Natural killer cell (primary cell): Measurements from ENCODE around the gene CTIF. TPM values are rescaled to one million over a fixed set of nuclear protein-coding genes. Genes with fewer than 3 reads are reported as not detected.

ENCODE experiments used
- ATAC-seq, 3 donors: fragments of 150-1000 bp in 2 of 3; fragments of 200-7000 bp in 1 of 3; cut with Tn5 transposase; 1 replicate in 1 of 3; 2 replicates in 2 of 3; pipeline ENCODE4 v1.10.0; 2021; ENCODE audit warnings: mild to moderate bottlenecking in 2 of 3, moderate library complexity in 2 of 3
- DNase-seq, 2 donors: peaks; one replicate each; pipeline versions ENCODE4 v3.0.0 to v3.0.0-alpha.2; 2013 to 2021; ENCODE audit warnings: mixed read lengths in 1 of 2
- H3K27ac ChIP-seq: one replicate; pipeline ENCODE4 v1.5.1; 2013; ENCODE audit warnings: mild to moderate bottlenecking, low read length
- H3K27me3 ChIP-seq: one replicate; pipeline ENCODE4 v1.6.1; 2013; ENCODE audit warnings: low read length; ENCODE audit not compliant: control insufficient read depth, insufficient read depth
- H3K36me3 ChIP-seq: one replicate; pipeline ENCODE4 v1.6.1; 2013; ENCODE audit warnings: low read length; ENCODE audit not compliant: control insufficient read depth, insufficient read depth
- H3K4me1 ChIP-seq: one replicate; pipeline ENCODE4 v1.6.1; 2013; ENCODE audit warnings: low read length; ENCODE audit not compliant: control insufficient read depth, insufficient read depth
- H3K4me3 ChIP-seq: one replicate; pipeline ENCODE4 v1.5.1; 2013; ENCODE audit warnings: low read length
- H3K9me3 ChIP-seq: one replicate; pipeline ENCODE4 v1.6.1; 2013; ENCODE audit warnings: low read length; ENCODE audit not compliant: control insufficient read depth, insufficient read depth
- H3K27ac Mint-ChIP-seq, 2 donors: one replicate each; pipeline ENCODE4 v1.8.0; 2022; ENCODE audit warnings: mild to moderate bottlenecking in 2 of 2, mixed read lengths in 2 of 2, moderate library complexity in 1 of 2
- H3K27me3 Mint-ChIP-seq, 2 donors: one replicate each; pipeline ENCODE4 v1.8.0; 2022; ENCODE audit warnings: low read depth in 2 of 2, mixed read lengths in 2 of 2
- H3K36me3 Mint-ChIP-seq: one replicate; pipeline ENCODE4 v1.8.0; 2022; ENCODE audit warnings: mixed read lengths
- H3K4me1 Mint-ChIP-seq, 2 donors: one replicate each; pipeline ENCODE4 v1.8.0; 2022; ENCODE audit warnings: mixed read lengths in 2 of 2
- H3K4me3 Mint-ChIP-seq: one replicate; pipeline ENCODE4 v1.8.0; 2022; ENCODE audit warnings: mild to moderate bottlenecking, moderate library complexity, mixed read lengths
- H3K9me3 Mint-ChIP-seq, 2 donors: one replicate each; pipeline ENCODE4 v1.8.0; 2022; ENCODE audit warnings: mixed read lengths in 2 of 2
- WGBS: methylation state at CpG from one replicate; pipeline ENCODE4 v1.1.7; 2013; ENCODE audit warnings: missing lambda C conversion rate; ENCODE audit not compliant: insufficient coverage; 5-methylcytosine and 5-hydroxymethylcytosine counted together
- intact Hi-C: fragments of 100-400 bp; cut with micrococcal nuclease; formaldehyde crosslinking; loops from one replicate; pipeline ENCODE4 v1.14.2; 2022
- total RNA-seq, 4 donors: library from RNA; stranded (reverse); fragments of 120-200 nt in 1 of 4; gene quantifications; one replicate each; pipeline versions ENCODE4 v1.2.3 to v1.2.4, GENCODE V29; 2013 to 2022
- TF ChIP-seq, protein P1 (sequence below): fragments of 200-600 bp; IDR thresholded peaks from one replicate; pipeline ENCODE4 v1.8.0; 2022; ENCODE audit warnings: antibody characterized with exemption

Gene CTIF
- total RNA-seq, 3 donors from 2014 or later (not counting 1 experiment from before 2014, with no cell fraction given), result 6.9 to 10.2 (median 8.2) TPM

DNA sequence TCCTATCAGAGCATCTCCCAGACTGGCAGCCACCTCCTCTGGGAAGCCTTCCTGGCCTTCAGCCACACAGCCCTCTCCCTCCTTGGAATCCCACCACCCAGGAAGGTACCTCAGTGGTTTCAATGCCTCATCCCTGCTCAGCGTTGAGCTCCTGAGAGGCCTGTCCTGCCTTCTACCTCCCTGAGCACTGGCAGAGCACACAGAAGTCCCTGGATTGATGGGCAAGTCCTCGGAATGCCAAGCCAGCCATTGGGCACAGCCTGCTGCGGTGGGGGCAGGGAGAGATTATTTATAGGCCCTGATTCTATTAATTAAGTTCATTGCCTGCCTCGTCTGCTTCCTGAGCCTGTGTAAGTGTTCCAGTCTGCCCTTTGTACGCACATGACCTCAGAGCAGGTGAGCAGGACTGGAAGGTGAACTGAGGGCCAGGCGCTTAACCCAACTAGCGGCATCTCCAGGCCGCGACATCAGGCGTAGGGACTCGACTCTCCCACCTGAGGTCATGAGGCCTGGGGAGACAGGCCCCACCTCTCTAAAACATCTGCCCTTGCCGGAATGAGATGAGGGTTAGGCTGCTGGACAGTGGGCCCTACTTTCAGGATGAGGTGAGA, 348.6 kb downstream of the CTIF start:
- Histone ChIP-seq H3K27me3 (no peaks in the 10 kb centered on the region), H3K4me1 (no peaks in the 10 kb centered on the region), H3K9me3 (no peaks in the 10 kb centered on the region), H3K4me3 (no peak overlapping the region), H3K36me3 (no peaks in the 10 kb centered on the region), H3K27ac (no peak overlapping the region)
- no peak overlapping the region for H3K4me3 Mint-ChIP-seq
- TF ChIP-seq, protein P1, sequence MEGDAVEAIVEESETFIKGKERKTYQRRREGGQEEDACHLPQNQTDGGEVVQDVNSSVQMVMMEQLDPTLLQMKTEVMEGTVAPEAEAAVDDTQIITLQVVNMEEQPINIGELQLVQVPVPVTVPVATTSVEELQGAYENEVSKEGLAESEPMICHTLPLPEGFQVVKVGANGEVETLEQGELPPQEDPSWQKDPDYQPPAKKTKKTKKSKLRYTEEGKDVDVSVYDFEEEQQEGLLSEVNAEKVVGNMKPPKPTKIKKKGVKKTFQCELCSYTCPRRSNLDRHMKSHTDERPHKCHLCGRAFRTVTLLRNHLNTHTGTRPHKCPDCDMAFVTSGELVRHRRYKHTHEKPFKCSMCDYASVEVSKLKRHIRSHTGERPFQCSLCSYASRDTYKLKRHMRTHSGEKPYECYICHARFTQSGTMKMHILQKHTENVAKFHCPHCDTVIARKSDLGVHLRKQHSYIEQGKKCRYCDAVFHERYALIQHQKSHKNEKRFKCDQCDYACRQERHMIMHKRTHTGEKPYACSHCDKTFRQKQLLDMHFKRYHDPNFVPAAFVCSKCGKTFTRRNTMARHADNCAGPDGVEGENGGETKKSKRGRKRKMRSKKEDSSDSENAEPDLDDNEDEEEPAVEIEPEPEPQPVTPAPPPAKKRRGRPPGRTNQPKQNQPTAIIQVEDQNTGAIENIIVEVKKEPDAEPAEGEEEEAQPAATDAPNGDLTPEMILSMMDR, result no peak
- H3K4me1 Mint-ChIP-seq, result peaks cover 0 to 35% of the 10 kb centered on the region in 2 donors
- 98% methylated on average over 12 of the region's 12 CpGs for WGBS
- H3K36me3 Mint-ChIP-seq, result no peaks in the 10 kb centered on the region
- DNase-seq, result no peak
- no peak for ATAC-seq
- no peak overlapping the region for H3K27ac Mint-ChIP-seq
- intact Hi-C loops, result no loop called here
- no peaks in the 10 kb centered on the region for H3K9me3 Mint-ChIP-seq
- H3K27me3 Mint-ChIP-seq, result no peaks in the 10 kb centered on the region

DNA sequence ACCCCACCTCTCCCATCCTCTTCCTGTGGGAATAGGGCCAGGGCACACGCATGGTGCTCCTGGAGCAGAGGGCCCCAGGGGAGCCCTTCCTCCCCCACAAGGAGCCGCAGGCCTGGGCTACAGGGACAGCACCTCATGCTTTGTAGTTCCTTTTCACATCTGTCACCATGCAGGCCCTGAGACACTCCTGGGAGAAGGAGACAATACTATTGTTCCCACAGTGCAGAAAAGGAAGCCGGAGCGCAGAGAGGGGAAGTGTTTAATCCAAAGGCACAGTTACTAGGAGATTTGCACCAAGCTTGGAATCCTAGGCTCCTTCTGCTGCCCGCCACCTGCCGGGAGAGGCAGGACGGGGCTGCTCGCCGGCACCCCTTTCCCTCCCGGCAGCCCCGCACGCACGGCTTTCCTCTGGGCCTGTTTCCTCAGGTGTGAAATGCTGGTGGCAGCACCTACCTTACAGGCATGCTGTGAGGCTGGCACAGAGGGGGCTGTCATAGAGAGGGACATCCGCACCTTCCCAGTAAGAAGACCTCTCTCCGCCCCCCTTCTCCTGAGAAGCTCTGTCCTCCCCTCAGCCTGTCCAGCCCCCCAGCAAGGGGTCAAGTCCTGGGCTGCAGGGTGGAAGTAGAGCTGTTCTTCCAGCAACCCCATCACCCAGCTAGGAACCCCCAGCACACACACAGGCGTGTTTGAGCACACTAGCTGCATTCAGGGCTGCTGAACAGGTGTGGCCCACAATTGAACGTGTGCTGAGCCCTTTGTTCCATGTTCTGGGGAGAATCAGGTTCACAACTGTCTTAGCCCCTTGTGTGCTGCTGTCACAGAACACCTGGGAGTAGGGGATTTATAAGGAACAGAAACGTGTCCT, 349.3 kb downstream of the CTIF start:
- no peaks in the 10 kb centered on the region for H3K36me3 Mint-ChIP-seq
- intact Hi-C loops, result no loop called here
- Histone ChIP-seq H3K4me1 (no peaks in the 10 kb centered on the region), H3K27ac (no peak overlapping the region), H3K36me3 (no peaks in the 10 kb centered on the region), H3K4me3 (no peak overlapping the region), H3K27me3 (no peaks in the 10 kb centered on the region), H3K9me3 (no peaks in the 10 kb centered on the region)
- no peaks in the 10 kb centered on the region for H3K9me3 Mint-ChIP-seq
- ATAC-seq (no peak), DNase-seq (no peak)
- H3K4me3 Mint-ChIP-seq, result no peak overlapping the region
- H3K27ac Mint-ChIP-seq, result no peak overlapping the region
- WGBS, result 95% methylated on average over 16 of the region's 18 CpGs
- peaks cover 0 to 34% of the 10 kb centered on the region in 2 donors for H3K4me1 Mint-ChIP-seq
- TF ChIP-seq, protein P1, result no peak
- H3K27me3 Mint-ChIP-seq, result no peaks in the 10 kb centered on the region

DNA sequence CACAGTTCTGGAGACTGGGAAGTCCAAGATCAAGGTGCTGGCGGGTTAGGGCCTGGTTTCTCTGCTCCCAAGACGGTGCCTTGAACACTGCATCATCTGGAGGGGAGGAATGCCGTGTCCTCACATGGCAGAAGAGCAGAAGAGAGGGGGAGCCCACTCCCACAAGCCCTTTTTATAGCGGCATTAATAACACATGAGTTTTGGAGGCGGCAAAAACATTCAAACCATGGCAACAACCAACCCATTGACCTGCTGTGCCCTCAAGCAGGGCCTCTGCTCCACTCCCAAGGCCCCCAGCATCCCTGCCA, 349.9 kb downstream of the CTIF start:
- H3K4me1 Mint-ChIP-seq, result peaks cover 5 to 40% of the 10 kb centered on the region in 2 donors
- no peaks in the 10 kb centered on the region for H3K27me3 Mint-ChIP-seq
- no peak overlapping the region for H3K4me3 Mint-ChIP-seq
- no peaks in the 10 kb centered on the region for H3K36me3 ChIP-seq
- peaks cover 5% of the 10 kb centered on the region for H3K4me1 ChIP-seq
- intact Hi-C loops, result no loop called here
- TF ChIP-seq, protein P1, result no peak
- H3K4me3 ChIP-seq, result no peak overlapping the region
- H3K27ac Mint-ChIP-seq, result no peak overlapping the region
- H3K36me3 Mint-ChIP-seq, result no peaks in the 10 kb centered on the region
- H3K9me3 Mint-ChIP-seq, result no peaks in the 10 kb centered on the region
- H3K9me3 ChIP-seq, result no peaks in the 10 kb centered on the region
- no peak for ATAC-seq
- DNase-seq, result no peak
- WGBS, result 92% methylated on average over 5 of the region's 5 CpGs
- H3K27ac ChIP-seq, result no peak overlapping the region
- no peaks in the 10 kb centered on the region for H3K27me3 ChIP-seq
